Sigmoid colon (tissue), 7 donors: Measurements from ENCODE around the gene HLA-F. TPM values are rescaled to one million over a fixed set of nuclear protein-coding genes. Genes with fewer than 3 reads are reported as not detected.

Experiments
- DNase-seq: peaks from one replicate; pipeline ENCODE4 v3.0.0-alpha.2; 2019
- H3K27ac ChIP-seq, 4 donors: fragments of 200-600 bp; sonication (generic); one replicate each; pipeline ENCODE4 v1.5.1; 2016 to 2019; ENCODE audit warnings: mild to moderate bottlenecking in 1 of 4
- H3K27me3 ChIP-seq, 3 donors: fragments of 200-600 bp; sonication (generic); one replicate each; pipeline ENCODE4 v1.5.1; 2019; ENCODE audit warnings: mild to moderate bottlenecking in 1 of 3
- H3K36me3 ChIP-seq, 4 donors: fragments of 200-600 bp; sonication (generic); one replicate each; pipeline ENCODE4 v1.5.1; 2016 to 2019
- H3K4me1 ChIP-seq, 4 donors: fragments of 200-600 bp; sonication (generic); one replicate each; pipeline ENCODE4 v1.5.1; 2017 to 2019
- H3K4me3 ChIP-seq, 4 donors: fragments of 200-600 bp; sonication (generic); one replicate each; pipeline ENCODE4 v1.5.1; 2017 to 2019; ENCODE audit warnings: mild to moderate bottlenecking in 2 of 4, moderate library complexity in 1 of 4
- H3K9me3 ChIP-seq, 4 donors: fragments of 200-600 bp in 3 of 4; sonication (generic) in 3 of 4; one replicate each; pipeline versions ENCODE4 v1.5.1 to v1.6.1; 2013 to 2019
- CTCF ChIP-seq, 4 experiments: fragments of 450-650 bp in 3 of 4; fragments of 200-600 bp in 1 of 4; IDR thresholded peaks; one replicate each; pipeline ENCODE4 v1.5.1; 2016 to 2019; ENCODE audit warnings: antibody characterized with exemption in 4 of 4, mild to moderate bottlenecking in 3 of 4, moderate library complexity in 2 of 4
- EP300 ChIP-seq, 4 donors: sonication (generic); formaldehyde crosslinking; IDR thresholded peaks; one replicate each; pipeline ENCODE4 v1.6.1; 2017; ENCODE audit warnings: antibody characterized with exemption in 4 of 4
- POLR2A ChIP-seq, 2 donors: fragments of 450-650 bp; IDR thresholded peaks; one replicate each; pipeline ENCODE4 v1.6.1; 2016; ENCODE audit warnings: antibody characterized with exemption in 2 of 2, mild to moderate bottlenecking in 2 of 2, moderate library complexity in 2 of 2
- POLR2AphosphoS5 ChIP-seq, 4 donors: sonication (generic); formaldehyde crosslinking; IDR thresholded peaks; one replicate each; pipeline ENCODE4 v1.6.1; 2017; ENCODE audit warnings: antibody characterized with exemption in 4 of 4
- WGBS, 2 donors: extraction: QIAGEN DNeasy Blood & Tissue Kit; methylation state at CpG; one replicate each; pipeline ENCODE4 v1.1.7; 2013; 5-methylcytosine and 5-hydroxymethylcytosine counted together
- intact Hi-C: fragments of 100-400 bp; cut with DNase I; formaldehyde crosslinking; loops from one replicate; pipeline ENCODE4 v1.15.1; 2023
- polyA plus RNA-seq, 3 donors: library from polyadenylated mRNA; stranded (reverse); fragments of 200-250 nt; gene quantifications; one replicate each; pipeline ENCODE4 v1.2.3, GENCODE V29; 2013
- total RNA-seq, 4 donors: library from RNA; depleted of rRNA; stranded (reverse); fragments of >200 nt; gene quantifications; one replicate each; pipeline ENCODE4 v1.1.0, GENCODE V29; 2016
- donor health status: healthy with polysubstance abuse.
- donor health status: Bipolar disorder and iron deficiency.
- donor health status: healthy.

HLA-F gene
- total and polyA plus RNA-seq, 7 donors: 33.4 to 504 (median 43.2) TPM

GRCh38 chr6:29729774-29730328 lies 6.6 kb downstream of the HLA-F start:
- no peak overlapping the region for H3K4me3 ChIP-seq
- no peaks in the 10 kb centered on the region for H3K9me3 ChIP-seq
- H3K4me1 ChIP-seq: peaks cover 0 to 12% (median 0%) of the 10 kb centered on the region in 4 donors
- peaks cover 0 to 27% (median 7%) of the 10 kb centered on the region in 4 donors for H3K36me3 ChIP-seq
- 82 to 83% methylated on average over 6 of the region's 6 CpGs for WGBS, 2 donors
- TF ChIP-seq CTCF (IDR thresholded peaks at IDR 0.05) (no peak), POLR2AphosphoS5 (IDR thresholded peaks at IDR 0.05) (no peak)
- no peak overlapping the region for H3K27ac ChIP-seq
- intact Hi-C loops: loop anchor here (10.0 kb wide), 3 partner anchors 65 to 595 kb away; partner anchors contain the start of genes HLA-A and TRIM39
- DNase-seq: no peak
- no peaks in the 10 kb centered on the region for H3K27me3 ChIP-seq

DNA sequence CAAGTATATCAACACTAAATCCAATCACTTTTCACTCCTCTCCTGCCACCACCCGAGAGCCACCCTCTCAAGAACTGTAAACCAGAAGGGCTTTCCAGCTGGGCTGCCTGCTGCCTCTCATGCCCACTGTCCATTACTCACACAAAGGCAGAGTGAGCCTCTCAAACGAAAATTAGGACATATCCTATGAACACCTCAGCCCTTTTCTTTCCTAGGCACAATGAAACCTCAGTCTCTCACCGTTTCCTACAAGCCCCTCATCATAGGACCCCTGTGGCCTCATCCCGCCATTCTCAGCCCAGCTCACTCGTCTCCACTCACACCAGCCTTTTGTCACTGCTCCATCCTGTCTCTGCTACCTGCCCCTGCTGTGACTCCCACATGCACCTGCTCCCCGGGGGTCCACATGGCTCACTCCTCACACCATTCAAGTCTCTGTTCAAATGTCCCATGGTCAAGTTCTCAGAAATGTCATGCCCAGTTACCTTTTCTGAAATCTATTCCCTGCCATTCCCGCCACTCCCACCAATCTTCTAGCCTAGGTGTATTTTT lies 7.4 kb downstream of the HLA-F start:
- WGBS, 2 donors: 58 to 60% methylated on average over 7 of the region's 7 CpGs
- intact Hi-C loops: loop anchor here (10.0 kb wide), 2 partner anchors 64 to 214 kb away; partner anchors contain the start of gene HLA-A

DNA sequence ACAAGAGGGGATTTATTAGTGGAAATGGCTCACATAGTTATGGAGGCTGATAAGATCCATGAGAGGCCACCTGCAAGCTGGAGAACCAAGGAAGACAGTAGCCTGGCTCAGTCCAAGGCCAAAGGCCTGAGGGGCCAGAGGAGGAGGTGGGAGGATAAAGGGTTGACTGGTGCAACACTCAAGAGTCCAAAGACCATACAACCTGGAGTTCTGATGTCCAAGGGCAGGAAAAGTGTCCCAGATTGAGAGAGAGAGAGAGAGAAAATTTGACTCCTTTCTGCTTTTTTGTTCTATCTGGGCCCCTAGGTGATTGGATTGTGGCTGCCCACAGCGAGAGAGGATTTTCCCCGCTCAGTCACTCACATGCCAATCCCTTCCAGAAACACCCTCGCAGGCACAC lies 8.0 kb downstream of the HLA-F start:
- H3K36me3 ChIP-seq: peaks cover 0 to 17% (median 5%) of the 10 kb centered on the region in 4 donors
- H3K27ac ChIP-seq: no peak overlapping the region
- 64 to 86% methylated on average over 3 of the region's 3 CpGs for WGBS, 2 donors
- no peaks in the 10 kb centered on the region for H3K27me3 ChIP-seq
- H3K4me1 ChIP-seq: no peaks in the 10 kb centered on the region
- TF ChIP-seq CTCF (IDR thresholded peaks at IDR 0.05) (no peak), POLR2A (IDR thresholded peaks at IDR 0.05) (no peak), POLR2AphosphoS5 (IDR thresholded peaks at IDR 0.05) (no peak), EP300 (IDR thresholded peaks at IDR 0.05) (no peak)
- DNase-seq: no peak
- no peaks in the 10 kb centered on the region for H3K9me3 ChIP-seq
- intact Hi-C loops: loop anchor here (10.0 kb wide), 2 partner anchors 64 to 214 kb away; partner anchors contain the start of gene HLA-A
- no peak overlapping the region for H3K4me3 ChIP-seq

More for the DNA sequence above, 7.4 kb downstream of the HLA-F start:
- H3K4me1 ChIP-seq: peaks cover 0 to 4% (median 0%) of the 10 kb centered on the region in 4 donors
- DNase-seq: no peak
- no peaks in the 10 kb centered on the region for H3K27me3 ChIP-seq
- H3K36me3 ChIP-seq: peaks cover 0 to 23% (median 5%) of the 10 kb centered on the region in 4 donors
- TF ChIP-seq POLR2AphosphoS5 (IDR thresholded peaks at IDR 0.05) (no peak), CTCF (IDR thresholded peaks at IDR 0.05) (no peak), POLR2A (IDR thresholded peaks at IDR 0.05) (no peak), EP300 (IDR thresholded peaks at IDR 0.05) (no peak)
- H3K4me3 ChIP-seq: no peak overlapping the region
- H3K27ac ChIP-seq: no peak overlapping the region
- H3K9me3 ChIP-seq: no peaks in the 10 kb centered on the region

GRCh38 chr6:29733057-29733456 lies 9.8 kb downstream of the HLA-F start:
- Histone ChIP-seq H3K9me3 (no peaks in the 10 kb centered on the region), H3K4me3 (no peak overlapping the region), H3K4me1 (no peaks in the 10 kb centered on the region), H3K27ac (no peak overlapping the region), H3K36me3 (peaks cover 0 to 3% (median under 1%) of the 10 kb centered on the region in 4 donors), H3K27me3 (no peaks in the 10 kb centered on the region)
- DNase-seq: no peak
- 66 to 85% methylated on average over 7 of the region's 7 CpGs for WGBS, 2 donors
- TF ChIP-seq POLR2AphosphoS5 (IDR thresholded peaks at IDR 0.05) (no peak), CTCF (IDR thresholded peaks at IDR 0.05) (no peak)
- intact Hi-C loops: loop anchor here (10.0 kb wide), 2 partner anchors 62 to 212 kb away; partner anchors contain the start of gene HLA-A
